GM19238 (cell line): Measurements from ENCODE around the gene TMEM229A.
"Not testable (repeated sequence)": the region's sequence is repeated elsewhere in the genome, so short reads cannot be mapped to it uniquely, and the experiment has no call there.

Experiments used
- DNase-seq: peaks from one replicate; pipeline ENCODE4 v3.0.0; 2011; ENCODE audit warnings: low spot score; ENCODE audit not compliant: insufficient read length

Gene TMEM229A

GRCh38 chr7:124032369-124033094 is at the start of gene TMEM229A:
Gene TMEM229A (minus strand): TSS chr7:124033067. CDS start chr7:124033003, 64 bp downstream.
- peak; percentile 2 for DNase-seq

- not testable (repeated sequence) for DNase-seq
Observed at GRCh38 chr7:124082234-124082633, 49.4 kb upstream of the TMEM229A start.

GRCh38 chr7:124077546-124077945 is 44.7 kb upstream of the TMEM229A start:
- no peak for DNase-seq

GRCh38 chr7:124076841-124077240 is 44.0 kb upstream of the TMEM229A start:
- no peak for DNase-seq

GRCh38 chr7:124074007-124074406 is 41.1 kb upstream of the TMEM229A start:
- no peak for DNase-seq

GRCh38 chr7:124073310-124073645 is 40.4 kb upstream of the TMEM229A start:
- no peak for DNase-seq

- no peak for DNase-seq
Observed at GRCh38 chr7:124072603-124073309, 39.9 kb upstream of the TMEM229A start.

GRCh38 chr7:124071843-124072242 is 39.0 kb upstream of the TMEM229A start:
- DNase-seq, result no peak

- no peak for DNase-seq
Observed at GRCh38 chr7:124062171-124062570, 29.3 kb upstream of the TMEM229A start.

- no peak for DNase-seq
Observed at GRCh38 chr7:124060528-124060927, 27.7 kb upstream of the TMEM229A start.

GRCh38 chr7:124059375-124059774 is 26.5 kb upstream of the TMEM229A start:
- peak; percentile 3 for DNase-seq

- no peak for DNase-seq
Observed at GRCh38 chr7:124058515-124058914, 25.6 kb upstream of the TMEM229A start.

GRCh38 chr7:124057872-124058271 is 25.0 kb upstream of the TMEM229A start:
- no peak for DNase-seq

GRCh38 chr7:124056234-124056633 is 23.4 kb upstream of the TMEM229A start:
- DNase-seq, result no peak

GRCh38 chr7:124051681-124052377 is 19.0 kb upstream of the TMEM229A start:
- DNase-seq, result no peak

GRCh38 chr7:124042826-124043225 is 10.0 kb upstream of the TMEM229A start:
- DNase-seq, result no peak

- DNase-seq, result no peak
Observed at GRCh38 chr7:124041439-124041838, 8.6 kb upstream of the TMEM229A start.

GRCh38 chr7:124037902-124038301 is 5.0 kb upstream of the TMEM229A start:
- DNase-seq, result not testable (repeated sequence)

GRCh38 chr7:124035706-124036105 is 2.8 kb upstream of the TMEM229A start:
- DNase-seq, result no peak

GRCh38 chr7:124034754-124035100 is 1.9 kb upstream of the TMEM229A start:
- no peak for DNase-seq

GRCh38 chr7:124033807-124034753 is 1.2 kb upstream of the TMEM229A start:
- DNase-seq, result no peak
